Measurements from ENCODE around the gene SCGB3A2. TPM values are rescaled to one million over a fixed set of nuclear protein-coding genes. Genes with fewer than 3 reads are reported as not detected.

The SCGB3A2 gene
- polyA plus RNA-seq, 1 of the 3 experiments (the other 2 are of a cell fraction) = not detected

DNA sequence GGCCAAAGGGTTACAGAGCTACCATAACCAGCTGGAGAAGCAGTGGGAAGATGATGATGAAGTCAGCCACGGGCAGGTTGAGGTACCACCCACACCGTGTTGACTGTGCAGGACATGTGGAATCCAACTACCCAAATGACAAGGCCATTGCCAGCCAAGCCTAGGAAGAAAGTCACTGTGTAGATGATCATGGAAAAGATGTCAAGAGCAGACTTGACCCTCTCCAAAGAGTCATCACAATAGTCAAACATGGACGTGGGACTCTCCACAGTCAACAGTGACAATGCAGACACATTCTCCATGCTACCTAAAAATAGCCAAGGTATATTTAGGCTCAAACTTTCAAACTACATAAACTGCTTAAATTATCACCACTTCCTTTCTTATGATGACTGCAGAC is 26.1 kb upstream of the SCGB3A2 start:
- Histone ChIP-seq H4K20me1 (ENCODE audit: insufficient read depth) (no peaks in the 10 kb centered on the region), H3K4me3 (ENCODE audit: low read depth in 2 of 2, low read length in 1 of 2) (no peak overlapping the region), H3K4me1 (ENCODE audit: control insufficient read depth in 1 of 2, insufficient read depth in 2 of 2, low read depth in 1 of 2, low read length in 1 of 2) (0 out of 4 replicates have a peak, but pooled peaks cover 0 to 9% of the 10 kb centered on the region in 2 experiments), H3K27me3 (ENCODE audit: insufficient read depth) (no peaks in the 10 kb centered on the region), H3K9me2 (no peaks in the 10 kb centered on the region), H3K36me3 (replicated peaks in 1 of 2; ENCODE audit: control insufficient read depth in 1 of 2, insufficient read depth in 2 of 2, low read length in 1 of 2) (no peaks in the 10 kb centered on the region), H3K9ac (no peak overlapping the region), H2AFZ (ENCODE audit: low read depth) (no peak overlapping the region), H3K4me2 (no peak overlapping the region), H3K27ac (ENCODE audit: low read depth in 2 of 2, low read length in 1 of 2) (no peak overlapping the region), H3F3A (replicated peaks; ENCODE audit: insufficient read depth) (no peaks in the 10 kb centered on the region), H3K9me3 (no peaks in the 10 kb centered on the region), H3K79me2 (ENCODE audit: insufficient read depth) (no peaks in the 10 kb centered on the region)
- no peak for TF ChIP-seq EP300 (IDR thresholded peaks at IDR 0.05; ENCODE audit: borderline replicate concordance in 1 of 2, low read depth in 1 of 2, low read length in 1 of 2)
- TF ChIP-seq JUND (IDR thresholded peaks at IDR 0.05) = no peak
- ChIA-PET POLR2A (no interaction called here), CTCF (interaction anchor here (3.2 kb wide), 1 partner anchor 29 kb away, joined by 19 read pairs; no protein-coding TSS in a partner anchor)
- WGBS (ENCODE audit: low lambda C conversion rate) = 11% methylated on average over 3 of the region's 3 CpGs
- DNase-seq = no peak

GRCh38 chr5:147853372-147853987 is 25.0 kb upstream of the SCGB3A2 start:
- DNase-seq = no peak
- Histone ChIP-seq H3F3A (replicated peaks; ENCODE audit: insufficient read depth) (no peaks in the 10 kb centered on the region), H3K4me1 (ENCODE audit: control insufficient read depth in 1 of 2, insufficient read depth in 2 of 2, low read depth in 1 of 2, low read length in 1 of 2) (0 out of 4 replicates have a peak, but pooled peaks cover 0 to 9% of the 10 kb centered on the region in 2 experiments), H3K9me3 (no peaks in the 10 kb centered on the region), H3K9me2 (no peaks in the 10 kb centered on the region), H3K4me2 (no peak overlapping the region), H3K9ac (no peak overlapping the region), H2AFZ (ENCODE audit: low read depth) (no peak overlapping the region), H3K4me3 (ENCODE audit: low read depth in 2 of 2, low read length in 1 of 2) (no peak overlapping the region), H4K20me1 (ENCODE audit: insufficient read depth) (no peaks in the 10 kb centered on the region), H3K36me3 (replicated peaks in 1 of 2; ENCODE audit: control insufficient read depth in 1 of 2, insufficient read depth in 2 of 2, low read length in 1 of 2) (no peaks in the 10 kb centered on the region), H3K27ac (ENCODE audit: low read depth in 2 of 2, low read length in 1 of 2) (no peak overlapping the region), H3K79me2 (ENCODE audit: insufficient read depth) (no peaks in the 10 kb centered on the region), H3K27me3 (ENCODE audit: insufficient read depth) (no peaks in the 10 kb centered on the region)
- no peak for TF ChIP-seq POLR2AphosphoS5 (IDR thresholded peaks at IDR 0.05; ENCODE audit: low read depth, low read length)
- no peak for TF ChIP-seq YY1 (IDR thresholded peaks at IDR 0.05; ENCODE audit: low read depth)
- no peak for TF ChIP-seq RCOR1 (IDR thresholded peaks at IDR 0.05; ENCODE audit: low read length)
- TF ChIP-seq, protein P1, sequence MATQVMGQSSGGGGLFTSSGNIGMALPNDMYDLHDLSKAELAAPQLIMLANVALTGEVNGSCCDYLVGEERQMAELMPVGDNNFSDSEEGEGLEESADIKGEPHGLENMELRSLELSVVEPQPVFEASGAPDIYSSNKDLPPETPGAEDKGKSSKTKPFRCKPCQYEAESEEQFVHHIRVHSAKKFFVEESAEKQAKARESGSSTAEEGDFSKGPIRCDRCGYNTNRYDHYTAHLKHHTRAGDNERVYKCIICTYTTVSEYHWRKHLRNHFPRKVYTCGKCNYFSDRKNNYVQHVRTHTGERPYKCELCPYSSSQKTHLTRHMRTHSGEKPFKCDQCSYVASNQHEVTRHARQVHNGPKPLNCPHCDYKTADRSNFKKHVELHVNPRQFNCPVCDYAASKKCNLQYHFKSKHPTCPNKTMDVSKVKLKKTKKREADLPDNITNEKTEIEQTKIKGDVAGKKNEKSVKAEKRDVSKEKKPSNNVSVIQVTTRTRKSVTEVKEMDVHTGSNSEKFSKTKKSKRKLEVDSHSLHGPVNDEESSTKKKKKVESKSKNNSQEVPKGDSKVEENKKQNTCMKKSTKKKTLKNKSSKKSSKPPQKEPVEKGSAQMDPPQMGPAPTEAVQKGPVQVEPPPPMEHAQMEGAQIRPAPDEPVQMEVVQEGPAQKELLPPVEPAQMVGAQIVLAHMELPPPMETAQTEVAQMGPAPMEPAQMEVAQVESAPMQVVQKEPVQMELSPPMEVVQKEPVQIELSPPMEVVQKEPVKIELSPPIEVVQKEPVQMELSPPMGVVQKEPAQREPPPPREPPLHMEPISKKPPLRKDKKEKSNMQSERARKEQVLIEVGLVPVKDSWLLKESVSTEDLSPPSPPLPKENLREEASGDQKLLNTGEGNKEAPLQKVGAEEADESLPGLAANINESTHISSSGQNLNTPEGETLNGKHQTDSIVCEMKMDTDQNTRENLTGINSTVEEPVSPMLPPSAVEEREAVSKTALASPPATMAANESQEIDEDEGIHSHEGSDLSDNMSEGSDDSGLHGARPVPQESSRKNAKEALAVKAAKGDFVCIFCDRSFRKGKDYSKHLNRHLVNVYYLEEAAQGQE (IDR thresholded peaks at IDR 0.05; ENCODE audit: low read depth, low read length) = no peak
- POLR2A ChIA-PET = no interaction called here
- CTCF ChIA-PET = interaction anchor here (1.6 kb wide), 1 partner anchor 82 kb away, joined by 6 read pairs; no protein-coding TSS in a partner anchor
- WGBS (ENCODE audit: low lambda C conversion rate) = 50% methylated on average over 3 of the region's 3 CpGs

DNA sequence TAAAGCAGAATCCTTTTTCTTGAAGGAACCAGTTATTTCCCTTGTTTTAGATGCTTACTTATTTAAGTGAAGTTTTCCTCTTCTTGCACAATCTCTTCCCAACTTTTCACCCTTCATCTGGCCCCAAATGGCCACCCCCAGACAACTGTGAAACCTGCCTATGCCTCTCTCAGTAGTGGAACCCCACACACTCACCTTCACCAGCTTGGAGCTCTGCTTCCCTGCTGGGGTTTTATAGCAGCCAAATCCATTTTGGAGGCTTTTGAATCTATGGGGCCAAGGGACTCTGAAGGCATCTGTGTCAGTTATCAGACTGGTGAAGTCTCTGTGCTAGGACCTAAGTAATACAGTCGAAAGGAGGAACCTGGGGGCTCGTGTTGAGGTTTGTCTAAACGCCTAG is 24.2 kb upstream of the SCGB3A2 start:
- H3K9ac ChIP-seq = no peak overlapping the region
- CTCF ChIA-PET = interaction anchor here (1.1 to 2.4 kb wide), 4 partner anchors 33 to 226 kb away, joined by 3 to 8 read pairs (median 5); no protein-coding TSS in a partner anchor
- no peaks in the 10 kb centered on the region for H3F3A ChIP-seq (replicated peaks; ENCODE audit: insufficient read depth)
- H3K9me2 ChIP-seq = no peaks in the 10 kb centered on the region
- no peak overlapping the region for H3K4me3 ChIP-seq (ENCODE audit: low read depth in 2 of 2, low read length in 1 of 2)
- 0 out of 4 replicates have a peak, but pooled peaks cover 0 to under 1% of the 10 kb centered on the region in 2 experiments for H3K4me1 ChIP-seq (ENCODE audit: control insufficient read depth in 1 of 2, insufficient read depth in 2 of 2, low read depth in 1 of 2, low read length in 1 of 2)
- POLR2A ChIA-PET = no interaction called here
- no peak overlapping the region for H2AFZ ChIP-seq (ENCODE audit: low read depth)
- H3K36me3 ChIP-seq (replicated peaks in 1 of 2; ENCODE audit: control insufficient read depth in 1 of 2, insufficient read depth in 2 of 2, low read length in 1 of 2) = no peaks in the 10 kb centered on the region
- no peaks in the 10 kb centered on the region for H3K27me3 ChIP-seq (ENCODE audit: insufficient read depth)
- H4K20me1 ChIP-seq (ENCODE audit: insufficient read depth) = no peaks in the 10 kb centered on the region
- H3K9me3 ChIP-seq = no peaks in the 10 kb centered on the region
- H3K4me2 ChIP-seq = no peak overlapping the region
- WGBS (ENCODE audit: low lambda C conversion rate) = 24% methylated on average over 3 of the region's 3 CpGs
- H3K27ac ChIP-seq (ENCODE audit: low read depth in 2 of 2, low read length in 1 of 2) = no peak overlapping the region
- DNase-seq = no peak
- TF ChIP-seq POLR2AphosphoS5 (IDR thresholded peaks at IDR 0.05; ENCODE audit: low read depth, low read length) (no peak), TEAD4 (IDR thresholded peaks at IDR 0.05; ENCODE audit: borderline replicate concordance, insufficient read depth) (no peak), RXRA (IDR thresholded peaks at IDR 0.05; ENCODE audit: borderline replicate concordance, low read depth) (no peak), ELF1 (IDR thresholded peaks at IDR 0.05) (no peak), RCOR1 (IDR thresholded peaks at IDR 0.05; ENCODE audit: low read length) (no peak), RFX5 (IDR thresholded peaks at IDR 0.05; ENCODE audit: low read length) (no peak), CHD2 (IDR thresholded peaks at IDR 0.05; ENCODE audit: low read length, partially characterized antibody) (no peak)
- no peaks in the 10 kb centered on the region for H3K79me2 ChIP-seq (ENCODE audit: insufficient read depth)

Measured in SK-N-SH (cell line).